KMS-11 (cell line): Measurements from ENCODE around the gene PLVAP.

Experiments
- H2AFZ ChIP-seq: fragments of 200-600 bp; sonication (generic); 2 replicates; pipeline ENCODE4 v1.6.1; 2016; ENCODE audit warnings: antibody characterized with exemption, mixed run types, low read depth
- H3K27ac ChIP-seq: fragments of 200-600 bp; sonication (generic); 2 replicates; pipeline ENCODE4 v1.6.1; 2016; ENCODE audit warnings: mild to moderate bottlenecking, mixed run types
- H3K27me3 ChIP-seq: fragments of 200-600 bp; sonication (generic); 2 replicates; pipeline ENCODE4 v1.6.1; 2017; ENCODE audit warnings: mild to moderate bottlenecking, low read depth, mixed run types, moderate library complexity; ENCODE audit not compliant: insufficient read depth
- H3K36me3 ChIP-seq: fragments of 200-600 bp; sonication (generic); 2 replicates; pipeline ENCODE4 v1.6.1; 2017; ENCODE audit warnings: mild to moderate bottlenecking, mixed run types; ENCODE audit not compliant: insufficient read depth
- H3K4me1 ChIP-seq: fragments of 200-600 bp; sonication (generic); 2 replicates; pipeline ENCODE4 v1.6.1; 2016; ENCODE audit warnings: mild to moderate bottlenecking, low read depth, mixed run types; ENCODE audit not compliant: poor library complexity, severe bottlenecking
- H3K4me2 ChIP-seq: fragments of 200-600 bp; sonication (generic); 2 replicates; pipeline ENCODE4 v1.7.0; 2016; ENCODE audit warnings: mild to moderate bottlenecking, mixed run types
- H3K4me3 ChIP-seq: fragments of 200-600 bp; sonication (generic); IDR thresholded peaks from 2 replicates; pipeline ENCODE4 v1.6.1; 2017; ENCODE audit warnings: low read depth, low read length, mixed read lengths; ENCODE audit not compliant: insufficient read depth
- H3K79me2 ChIP-seq: fragments of 200-600 bp; sonication (generic); 2 replicates; pipeline ENCODE4 v1.6.1; 2016; ENCODE audit warnings: low read depth, mixed run types; ENCODE audit not compliant: insufficient read depth
- H3K9ac ChIP-seq: fragments of 200-600 bp; sonication (generic); 2 replicates; pipeline ENCODE4 v1.6.1; 2016; ENCODE audit warnings: mild to moderate bottlenecking, mixed run types
- H4K20me1 ChIP-seq: fragments of 200-600 bp; sonication (generic); 2 replicates; pipeline ENCODE4 v1.6.1; 2016; ENCODE audit warnings: mild to moderate bottlenecking, mixed run types; ENCODE audit not compliant: insufficient read depth
- CTCF ChIP-seq: fragments of 200-600 bp; sonication (generic); conservative IDR thresholded peaks from 2 replicates; pipeline ENCODE4 v1.6.1; 2017; ENCODE audit warnings: low read depth, mild to moderate bottlenecking, antibody characterized with exemption, low read length, moderate library complexity, mixed read lengths

The PLVAP gene

GRCh38 chr19:17415121-17415520, 38.0 kb upstream of the PLVAP start:
- no peak overlapping the region for H3K27ac ChIP-seq
- peaks cover 40% of the 10 kb centered on the region for H3K4me1 ChIP-seq
- no peak for TF ChIP-seq CTCF
- H4K20me1 ChIP-seq = no peaks in the 10 kb centered on the region
- no peaks in the 10 kb centered on the region for H3K27me3 ChIP-seq
- no peaks in the 10 kb centered on the region for H3K36me3 ChIP-seq
- H3K9ac ChIP-seq = no peak overlapping the region
- no peak overlapping the region for H3K4me2 ChIP-seq
- no peak overlapping the region for H2AFZ ChIP-seq
- H3K4me3 ChIP-seq = no peak overlapping the region
- H3K79me2 ChIP-seq = no peaks in the 10 kb centered on the region

- Histone ChIP-seq H3K4me1 (peaks cover 48% of the 10 kb centered on the region), H3K36me3 (no peaks in the 10 kb centered on the region), H3K4me3 (no peak overlapping the region), H3K79me2 (no peaks in the 10 kb centered on the region), H3K27me3 (no peaks in the 10 kb centered on the region), H4K20me1 (no peaks in the 10 kb centered on the region), H2AFZ (no peak overlapping the region), H3K9ac (no peak overlapping the region), H3K27ac (no peak overlapping the region), H3K4me2 (peak overlapping the region; percentile 50; the same call in 1 of the 2 replicates)
- no peak for TF ChIP-seq CTCF
These were observed 37.0 kb upstream of the PLVAP start for GRCh38 chr19:17414097-17414496.

DNA sequence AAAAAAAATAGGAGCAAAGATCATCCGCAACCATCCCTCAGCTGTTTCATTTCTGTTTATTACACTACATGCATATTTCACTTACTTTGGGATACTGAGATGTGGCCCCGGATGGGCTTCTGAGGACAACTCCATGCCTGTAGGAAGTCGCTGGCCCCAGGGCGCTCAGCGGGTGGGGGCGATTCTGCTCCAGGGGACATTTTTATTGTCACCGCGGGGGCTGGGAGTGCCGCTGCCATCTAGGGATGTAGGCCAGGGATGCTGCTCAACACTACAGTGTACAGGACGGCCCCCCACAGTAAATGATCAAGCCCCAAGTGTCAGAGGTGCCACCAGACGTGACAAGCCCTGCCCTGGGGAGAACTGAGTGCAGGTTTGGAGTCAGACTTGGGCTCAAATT, 34.7 kb upstream of the PLVAP start:
- TF ChIP-seq CTCF = no peak
- H3K36me3 ChIP-seq = no peaks in the 10 kb centered on the region
- H2AFZ ChIP-seq = peak overlapping the region; percentile 44; the same call in 1 of the 2 replicates
- H3K4me1 ChIP-seq = peaks cover 64% of the 10 kb centered on the region
- peak overlapping the region; percentile 60 for H3K27ac ChIP-seq
- no peak overlapping the region; the same call in 1 of the 2 replicates for H3K9ac ChIP-seq
- peak overlapping the region; percentile 50 for H3K4me2 ChIP-seq
- no peaks in the 10 kb centered on the region for H3K79me2 ChIP-seq
- H4K20me1 ChIP-seq = no peaks in the 10 kb centered on the region
- no peak overlapping the region for H3K4me3 ChIP-seq
- H3K27me3 ChIP-seq = no peaks in the 10 kb centered on the region

- Histone ChIP-seq H3K4me2 (no peak overlapping the region), H3K27me3 (no peaks in the 10 kb centered on the region), H3K79me2 (peaks cover 4% of the 10 kb centered on the region), H3K36me3 (no peaks in the 10 kb centered on the region), H3K9ac (no peak overlapping the region), H3K4me1 (peaks cover 76% of the 10 kb centered on the region), H4K20me1 (no peaks in the 10 kb centered on the region), H2AFZ (no peak overlapping the region), H3K4me3 (no peak overlapping the region), H3K27ac (no peak overlapping the region)
- TF ChIP-seq CTCF = no peak
These were observed 32.8 kb upstream of the PLVAP start for GRCh38 chr19:17409990-17410389.
